Suprapubic skin (tissue), 4 donors: ENCODE measurements around the gene FGF16. TPM values are rescaled to one million over a fixed set of nuclear protein-coding genes. Genes with fewer than 3 reads are reported as not detected.
A peak's percentile ranks its signal among the peaks of the same experiment; 100 is the strongest.
"Not testable (repeated sequence)": the region's sequence is repeated elsewhere in the genome, so short reads cannot be mapped to it uniquely, and the experiment has no call there.

Source experiments
- DNase-seq, 2 donors: peaks; one replicate each; pipeline ENCODE4 v3.0.0-alpha.2; 2019; ENCODE audit warnings: low spot score in 2 of 2
- H3K27ac ChIP-seq: fragments of 200-600 bp; sonication (generic); one replicate; pipeline ENCODE4 v1.5.1; 2019
- H3K27me3 ChIP-seq: fragments of 200-600 bp; sonication (generic); one replicate; pipeline ENCODE4 v1.5.1; 2019
- H3K36me3 ChIP-seq: fragments of 200-600 bp; sonication (generic); one replicate; pipeline ENCODE4 v1.5.1; 2019
- H3K4me1 ChIP-seq: fragments of 200-600 bp; sonication (generic); one replicate; pipeline ENCODE4 v1.5.1; 2019
- H3K4me3 ChIP-seq: fragments of 200-600 bp; sonication (generic); one replicate; pipeline ENCODE4 v1.5.1; 2019; ENCODE audit warnings: mild to moderate bottlenecking
- H3K9me3 ChIP-seq: fragments of 200-600 bp; sonication (generic); one replicate; pipeline ENCODE4 v1.5.1; 2019
- EP300 ChIP-seq: sonication (generic); formaldehyde crosslinking; IDR thresholded peaks from one replicate; pipeline ENCODE4 v1.6.1; 2017; ENCODE audit warnings: antibody characterized with exemption
- POLR2A ChIP-seq, 2 donors: fragments of 450-650 bp; IDR thresholded peaks; one replicate each; pipeline ENCODE4 v1.6.1; 2017; ENCODE audit warnings: antibody characterized with exemption in 2 of 2, mild to moderate bottlenecking in 2 of 2, moderate library complexity in 2 of 2
- POLR2AphosphoS5 ChIP-seq, 3 donors: sonication (generic); formaldehyde crosslinking; IDR thresholded peaks; one replicate each; pipeline ENCODE4 v1.6.1; 2017; ENCODE audit warnings: antibody characterized with exemption in 3 of 3
- WGBS: methylation state at CpG from one replicate; pipeline ENCODE4 v1.1.5; 2018; 5-methylcytosine and 5-hydroxymethylcytosine counted together
- total RNA-seq, 4 donors: library from RNA; depleted of rRNA; stranded (reverse); fragments of >200 nt; gene quantifications; one replicate each; pipeline ENCODE4 v1.1.0, GENCODE V29; 2016
- TF ChIP-seq, protein P1 (sequence below), 2 donors: fragments of 200-600 bp in 1 of 2; fragments of 450-650 bp in 1 of 2; sonication (generic) in 1 of 2; IDR thresholded peaks; one replicate each; pipeline ENCODE4 v1.5.1; 2016 to 2019; ENCODE audit warnings: antibody characterized with exemption in 2 of 2, mild to moderate bottlenecking in 1 of 2, moderate library complexity in 1 of 2

Gene FGF16
- total RNA-seq: not detected

DNA sequence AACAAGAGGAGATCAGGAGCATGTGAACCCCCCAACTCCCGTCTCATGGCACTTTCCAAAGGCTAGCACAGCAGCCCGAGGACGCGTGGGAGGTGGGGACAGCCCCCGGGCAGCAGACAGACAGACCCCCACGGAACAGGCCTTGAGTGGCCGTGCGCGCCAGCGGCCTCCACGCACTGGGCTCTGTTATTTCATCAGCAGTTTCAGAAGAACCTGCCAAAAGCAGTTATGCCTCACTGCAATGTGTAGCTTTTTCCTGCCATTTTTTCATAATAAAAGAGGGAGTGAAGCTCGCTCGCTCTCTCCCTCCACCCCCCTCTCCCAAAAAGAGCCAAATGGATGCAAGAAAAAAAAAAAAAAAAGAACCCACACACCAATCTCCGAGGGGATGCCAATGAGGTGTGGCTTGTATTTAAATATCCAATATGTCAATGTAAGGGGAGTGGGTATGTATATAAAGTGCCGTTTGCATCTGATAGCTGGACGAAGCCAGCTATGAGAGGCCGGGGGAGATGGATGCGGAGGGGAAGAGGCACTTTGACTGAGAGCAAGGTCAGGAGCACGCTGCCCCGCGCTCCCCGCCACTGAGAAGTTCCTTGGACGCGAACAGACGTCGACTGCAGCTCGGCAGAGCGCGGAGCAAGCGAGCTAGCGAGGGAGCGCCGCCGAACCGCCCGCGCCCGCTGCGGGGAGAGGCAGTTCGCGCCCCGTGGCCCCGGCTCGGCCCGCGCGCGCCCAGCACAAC lies at the start of gene FGF16:
Gene FGF16, plus strand, starts transcription at position 482 of the 745 bp plus-strand sequence. CDS start 286 bp downstream, outside the sequence.
- no peak for TF ChIP-seq POLR2AphosphoS5 (IDR thresholded peaks at IDR 0.05)
- no peak for TF ChIP-seq EP300
- TF ChIP-seq, protein P1, sequence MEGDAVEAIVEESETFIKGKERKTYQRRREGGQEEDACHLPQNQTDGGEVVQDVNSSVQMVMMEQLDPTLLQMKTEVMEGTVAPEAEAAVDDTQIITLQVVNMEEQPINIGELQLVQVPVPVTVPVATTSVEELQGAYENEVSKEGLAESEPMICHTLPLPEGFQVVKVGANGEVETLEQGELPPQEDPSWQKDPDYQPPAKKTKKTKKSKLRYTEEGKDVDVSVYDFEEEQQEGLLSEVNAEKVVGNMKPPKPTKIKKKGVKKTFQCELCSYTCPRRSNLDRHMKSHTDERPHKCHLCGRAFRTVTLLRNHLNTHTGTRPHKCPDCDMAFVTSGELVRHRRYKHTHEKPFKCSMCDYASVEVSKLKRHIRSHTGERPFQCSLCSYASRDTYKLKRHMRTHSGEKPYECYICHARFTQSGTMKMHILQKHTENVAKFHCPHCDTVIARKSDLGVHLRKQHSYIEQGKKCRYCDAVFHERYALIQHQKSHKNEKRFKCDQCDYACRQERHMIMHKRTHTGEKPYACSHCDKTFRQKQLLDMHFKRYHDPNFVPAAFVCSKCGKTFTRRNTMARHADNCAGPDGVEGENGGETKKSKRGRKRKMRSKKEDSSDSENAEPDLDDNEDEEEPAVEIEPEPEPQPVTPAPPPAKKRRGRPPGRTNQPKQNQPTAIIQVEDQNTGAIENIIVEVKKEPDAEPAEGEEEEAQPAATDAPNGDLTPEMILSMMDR (IDR thresholded peaks at IDR 0.05): no peak
- no peak for TF ChIP-seq POLR2A (IDR thresholded peaks at IDR 0.05)
- Histone ChIP-seq H3K4me1 (peaks cover 19% of the 10 kb centered on the region), H3K4me3 (peak within 1 kb of the TSS; percentile 41), H3K36me3 (no peaks in the 10 kb centered on the region), H3K9me3 (no peaks in the 10 kb centered on the region), H3K27me3 (no peaks in the 10 kb centered on the region), H3K27ac (no peak within 1 kb of the TSS)
- DNase-seq: peak in 1 of 2 donors; percentile 67
- 39% methylated on average over 30 of the region's 48 CpGs for WGBS

DNA sequence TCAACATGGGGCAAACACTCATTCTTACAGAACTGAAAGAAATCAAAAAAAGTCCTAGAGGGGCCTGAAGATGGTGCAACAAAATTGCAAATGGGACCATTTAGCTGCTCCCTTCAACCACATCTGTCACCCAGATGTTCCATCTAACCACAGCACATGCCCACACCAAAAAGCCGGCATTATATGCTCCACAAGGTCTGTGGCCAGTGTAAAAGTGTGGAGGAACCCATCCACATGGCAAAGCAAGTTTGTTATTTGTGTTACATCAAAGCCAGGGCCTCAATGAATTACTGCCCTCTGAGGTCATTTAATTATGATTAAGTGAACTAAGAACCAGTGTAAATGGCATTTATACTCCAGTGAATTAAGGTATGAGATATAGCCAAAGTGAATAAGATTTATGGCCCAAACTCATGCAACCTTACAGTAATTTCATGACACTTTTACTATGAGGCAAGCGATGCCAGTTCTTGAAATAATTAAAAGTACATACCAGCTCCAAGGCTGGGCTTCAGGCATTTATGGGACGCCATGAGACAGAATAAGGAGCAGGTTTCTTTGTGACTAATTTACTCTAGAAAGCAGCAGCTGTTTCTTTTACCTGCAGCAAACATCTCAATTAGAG lies 48.7 kb upstream of the FGF16 start:
- TF ChIP-seq, protein P1 (IDR thresholded peaks at IDR 0.05): no peak
- TF ChIP-seq POLR2AphosphoS5 (IDR thresholded peaks at IDR 0.05): no peak
- TF ChIP-seq POLR2A (IDR thresholded peaks at IDR 0.05): no peak
- no peak for TF ChIP-seq EP300
- no peak for DNase-seq
- no peak overlapping the region for H3K27ac ChIP-seq
- no peak overlapping the region for H3K4me3 ChIP-seq
- H3K27me3 ChIP-seq: no peaks in the 10 kb centered on the region
- 30% methylated on average over 3 of the region's 3 CpGs for WGBS
- no peaks in the 10 kb centered on the region for H3K36me3 ChIP-seq
- H3K4me1 ChIP-seq: no peaks in the 10 kb centered on the region
- H3K9me3 ChIP-seq: no peaks in the 10 kb centered on the region

DNA sequence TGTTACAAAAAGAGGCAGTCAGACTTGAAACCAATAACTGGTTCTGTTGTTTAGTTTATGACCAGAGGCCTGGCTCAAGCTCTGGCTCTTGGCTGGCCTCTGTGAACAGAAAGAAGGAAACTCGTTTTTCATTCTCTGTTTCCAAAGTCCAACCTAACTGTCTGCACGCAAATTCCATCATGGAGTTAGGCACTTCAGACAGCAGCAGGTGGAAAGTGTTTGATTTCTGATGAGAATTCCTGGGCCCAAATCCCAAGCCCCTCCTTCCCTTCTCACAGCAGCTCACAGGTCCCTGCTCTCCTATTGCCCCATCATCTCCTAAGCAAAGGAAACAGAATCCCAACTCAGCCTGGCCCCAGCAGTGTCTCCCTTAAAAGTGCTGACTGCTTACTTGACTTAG lies 42.8 kb upstream of the FGF16 start:
- Histone ChIP-seq H3K27ac (no peak overlapping the region), H3K4me1 (no peaks in the 10 kb centered on the region), H3K27me3 (no peaks in the 10 kb centered on the region), H3K36me3 (no peaks in the 10 kb centered on the region), H3K9me3 (no peaks in the 10 kb centered on the region), H3K4me3 (no peak overlapping the region)
- TF ChIP-seq, protein P1 (IDR thresholded peaks at IDR 0.05): no peak
- no peak for TF ChIP-seq EP300
- no peak for TF ChIP-seq POLR2A (IDR thresholded peaks at IDR 0.05)
- no peak for TF ChIP-seq POLR2AphosphoS5 (IDR thresholded peaks at IDR 0.05)
- DNase-seq: no peak
- WGBS: 18% methylated on average over 2 of the region's 2 CpGs

DNA sequence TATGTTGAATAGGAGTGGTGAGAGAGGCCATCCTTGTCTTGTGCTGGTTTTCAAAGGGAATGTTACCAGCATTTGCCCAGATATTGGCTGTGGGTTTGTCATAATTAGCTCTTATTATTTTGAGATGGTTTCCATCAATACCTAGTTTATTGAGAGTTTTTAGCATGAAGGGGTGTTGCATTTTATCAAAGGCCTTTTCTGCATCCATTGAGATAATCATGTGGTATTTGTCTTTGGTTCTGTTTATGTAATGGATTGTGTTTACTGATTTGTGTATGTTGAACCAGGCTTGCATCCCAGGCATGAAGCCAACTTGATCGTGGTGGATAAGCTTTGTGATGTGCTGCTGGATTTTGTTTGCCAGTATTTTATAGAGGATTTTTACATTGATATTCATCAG lies 39.4 kb upstream of the FGF16 start:
- H3K36me3 ChIP-seq, H3K4me1 ChIP-seq, H3K27ac ChIP-seq, H3K9me3 ChIP-seq, H3K27me3 ChIP-seq, DNase-seq, H3K4me3 ChIP-seq: not testable (repeated sequence)
- 52% methylated on average over 1 of the region's 1 CpG for WGBS

DNA sequence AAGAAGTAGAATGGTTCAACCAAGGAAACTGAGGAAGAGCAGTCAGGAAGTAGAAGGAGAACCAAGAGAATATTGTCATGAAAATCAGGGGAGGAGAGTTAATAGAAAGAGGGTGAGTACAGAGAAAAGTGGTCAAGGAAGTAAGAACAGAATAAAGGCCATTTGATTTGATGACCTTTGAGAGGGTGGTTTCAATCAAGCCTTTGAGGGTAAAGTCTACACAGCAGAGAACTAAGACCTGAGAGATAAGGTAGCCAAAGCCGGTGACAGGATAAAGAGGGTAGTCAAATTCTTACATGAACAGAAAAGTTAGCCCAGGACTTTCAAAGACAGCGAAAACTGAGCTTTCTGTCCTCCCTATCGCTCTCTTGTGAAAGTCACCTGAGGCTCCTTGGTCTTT lies 34.6 kb upstream of the FGF16 start:
- no peak for DNase-seq
- TF ChIP-seq, protein P1 (IDR thresholded peaks at IDR 0.05): no peak
- TF ChIP-seq POLR2A (IDR thresholded peaks at IDR 0.05): no peak
- no peak for TF ChIP-seq POLR2AphosphoS5 (IDR thresholded peaks at IDR 0.05)
- no peak for TF ChIP-seq EP300
- Histone ChIP-seq H3K4me3 (no peak overlapping the region), H3K36me3 (no peaks in the 10 kb centered on the region), H3K9me3 (no peaks in the 10 kb centered on the region), H3K4me1 (no peaks in the 10 kb centered on the region), H3K27ac (no peak overlapping the region), H3K27me3 (no peaks in the 10 kb centered on the region)
- WGBS: 85% methylated on average over 3 of the region's 3 CpGs
